Vagina (tissue), 2 donors: ENCODE results near the gene PNPO.

Experiments
- CTCF ChIP-seq, 3 experiments: fragments of 450-650 bp in 2 of 3; fragments of 200-600 bp in 1 of 3; sonication (generic) in 1 of 3; IDR thresholded peaks; one replicate each; pipeline ENCODE4 v1.5.1; 2017 to 2019; ENCODE audit warnings: antibody characterized with exemption in 3 of 3, mild to moderate bottlenecking in 2 of 3, moderate library complexity in 2 of 3
- POLR2A ChIP-seq, 2 donors: fragments of 450-650 bp; IDR thresholded peaks; one replicate each; pipeline ENCODE4 v1.6.1; 2017; ENCODE audit warnings: antibody characterized with exemption in 2 of 2, mild to moderate bottlenecking in 2 of 2, moderate library complexity in 2 of 2
- POLR2AphosphoS5 ChIP-seq, 2 donors: sonication (generic); formaldehyde crosslinking; IDR thresholded peaks; one replicate each; pipeline ENCODE4 v1.9.0; 2017; ENCODE audit warnings: antibody characterized with exemption in 2 of 2, mild to moderate bottlenecking in 2 of 2, low read depth in 1 of 2; ENCODE audit not compliant: insufficient read depth in 1 of 2

GRCh38 chr17:47941246-47942095 lies at the start of gene PNPO:
- TF ChIP-seq CTCF (IDR thresholded peaks at IDR 0.05): no peak
- peak; percentile 78 to 87 for TF ChIP-seq POLR2AphosphoS5 (IDR thresholded peaks at IDR 0.05; ENCODE audit: insufficient read depth in 1 of 2, low read depth in 1 of 2)
- TF ChIP-seq POLR2A (IDR thresholded peaks at IDR 0.05): no peak
